HG03378 (cell line): Measurements from ENCODE around the gene ARL5A.
A peak's percentile ranks its signal among the peaks of the same experiment; 100 is the strongest.
"Not testable (repeated sequence)": the region's sequence is repeated elsewhere in the genome, so short reads cannot be mapped to it uniquely, and the experiment has no call there.

ENCODE experiments used
- ATAC-seq: cut with Tn5 transposase; IDR thresholded peaks from one replicate; pipeline ENCODE4 v1.9.1; 2021; ENCODE audit warnings: mild to moderate bottlenecking, moderate library complexity; ENCODE audit not compliant: unreplicated experiment

ARL5A gene

GRCh38 chr2:151828143-151828889 lies at the start of gene ARL5A:
Gene ARL5A, minus strand, starts transcription at chr2:151828421. Its CDS starts 245 bp downstream, at chr2:151828176.
- ATAC-seq: peak; percentile 96

- not testable (repeated sequence) for ATAC-seq
These were observed 47.4 kb upstream of the ARL5A start for GRCh38 chr2:151875631-151876030.

- no peak for ATAC-seq
These were observed 44.2 kb upstream of the ARL5A start for GRCh38 chr2:151872463-151872862.

- no peak for ATAC-seq
These were observed 41.1 kb upstream of the ARL5A start for GRCh38 chr2:151869291-151869690.

GRCh38 chr2:151862700-151863099 lies 34.5 kb upstream of the ARL5A start:
- ATAC-seq: peak; percentile 99

- ATAC-seq: no peak
These were observed 33.0 kb upstream of the ARL5A start for GRCh38 chr2:151861174-151861573.

GRCh38 chr2:151860613-151861146 lies 32.5 kb upstream of the ARL5A start:
- ATAC-seq: no peak

GRCh38 chr2:151860210-151860609 lies 32.0 kb upstream of the ARL5A start:
- ATAC-seq: no peak

GRCh38 chr2:151857650-151858049 lies 29.4 kb upstream of the ARL5A start:
- no peak for ATAC-seq

GRCh38 chr2:151855111-151855510 lies 26.9 kb upstream of the ARL5A start:
- ATAC-seq: no peak

GRCh38 chr2:151853070-151853758 lies 25.0 kb upstream of the ARL5A start:
- no peak for ATAC-seq

- no peak for ATAC-seq
These were observed 24.2 kb upstream of the ARL5A start for GRCh38 chr2:151852260-151853069.

- no peak for ATAC-seq
These were observed 23.5 kb upstream of the ARL5A start for GRCh38 chr2:151851761-151852160.

- no peak for ATAC-seq
These were observed 21.3 kb upstream of the ARL5A start for GRCh38 chr2:151849413-151850010.

- no peak for ATAC-seq
These were observed 17.7 kb upstream of the ARL5A start for GRCh38 chr2:151845884-151846283.

GRCh38 chr2:151845481-151845880 lies 17.3 kb upstream of the ARL5A start:
- ATAC-seq: no peak

- ATAC-seq: no peak
These were observed 16.1 kb upstream of the ARL5A start for GRCh38 chr2:151844211-151844896.

- no peak for ATAC-seq
These were observed 15.5 kb upstream of the ARL5A start for GRCh38 chr2:151843691-151844061.

GRCh38 chr2:151842830-151843690 lies 14.8 kb upstream of the ARL5A start:
- ATAC-seq: no peak
